ENCODE results near the gene PPP1CC. TPM values are rescaled to one million over a fixed set of nuclear protein-coding genes. Genes with fewer than 3 reads are reported as not detected.
A peak's percentile ranks its signal among the peaks of the same experiment; 100 is the strongest.
"Not testable (repeated sequence)": the region's sequence is repeated elsewhere in the genome, so short reads cannot be mapped to it uniquely, and the experiment has no call there.

Gene PPP1CC
- total RNA-seq, 1 experiment from 2014 or later = 143 TPM

DNA sequence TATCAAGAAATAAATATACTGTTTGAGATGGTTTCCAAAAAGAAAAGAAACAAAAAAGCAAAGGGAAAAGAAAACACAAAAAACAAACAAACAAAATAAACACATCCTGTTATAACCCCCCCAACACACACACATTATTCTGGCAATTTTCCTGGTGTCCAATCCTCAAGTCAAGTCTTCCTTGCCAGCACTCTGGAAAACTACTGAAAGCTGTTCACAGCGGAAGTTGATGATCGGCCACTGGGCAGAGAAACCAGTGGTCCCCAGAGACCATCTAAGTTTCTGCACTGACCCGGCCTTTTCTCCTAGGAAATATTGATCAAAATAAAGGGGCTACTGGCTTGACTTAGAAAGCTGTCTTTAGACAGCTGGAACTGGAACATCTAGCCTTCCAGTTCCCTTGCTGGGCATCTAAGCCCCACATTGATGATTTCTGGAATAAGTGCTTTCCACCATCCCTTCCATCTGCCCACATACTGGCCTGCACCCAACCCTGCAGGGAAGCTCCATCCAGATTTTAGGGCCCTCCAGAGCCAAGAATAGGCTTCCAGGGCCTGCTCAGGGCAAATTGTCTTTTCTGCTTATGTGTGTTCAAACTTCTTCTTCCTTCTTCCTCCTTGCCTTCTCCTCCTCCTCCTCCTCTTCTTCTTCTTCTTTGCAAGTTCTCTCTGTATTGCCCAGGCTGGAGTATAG lies 11.6 kb upstream of the PPP1CC start:
- DNase-seq (ENCODE audit: low read depth) = no peak

DNA sequence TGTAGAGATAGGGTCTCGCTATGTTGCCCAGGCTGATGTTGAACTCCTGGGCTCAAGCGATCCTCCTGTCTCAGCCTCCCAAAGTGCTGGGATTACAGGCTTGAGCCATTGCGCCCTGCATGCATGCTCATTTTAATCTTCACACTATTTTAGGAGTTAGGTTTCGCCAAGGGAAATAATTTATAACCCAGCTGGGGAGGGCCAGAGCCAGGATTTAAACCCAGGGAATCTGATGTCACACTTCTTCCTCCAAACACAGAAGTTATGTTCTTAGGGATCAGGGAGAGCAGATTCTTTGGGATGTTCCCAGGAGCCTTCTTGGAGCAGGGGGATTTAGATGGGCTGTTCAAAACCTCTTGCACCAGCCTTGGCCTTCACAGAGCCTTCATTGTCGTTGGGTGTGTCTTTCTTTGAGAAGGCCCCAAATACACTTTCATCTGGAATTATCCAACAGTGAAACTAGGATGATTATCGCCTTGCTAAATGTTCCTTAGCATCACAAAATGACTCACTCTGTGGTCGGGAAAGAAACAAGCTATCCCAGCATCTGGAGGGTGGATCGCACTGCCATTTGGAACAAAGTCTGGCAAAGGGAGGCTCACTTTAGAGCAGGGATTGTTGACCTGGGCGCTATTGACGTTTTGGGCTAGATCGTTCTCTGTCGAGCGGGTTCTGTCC lies 8.2 kb upstream of the PPP1CC start:
- peak; percentile 65 for DNase-seq (ENCODE audit: low read depth)

DNA sequence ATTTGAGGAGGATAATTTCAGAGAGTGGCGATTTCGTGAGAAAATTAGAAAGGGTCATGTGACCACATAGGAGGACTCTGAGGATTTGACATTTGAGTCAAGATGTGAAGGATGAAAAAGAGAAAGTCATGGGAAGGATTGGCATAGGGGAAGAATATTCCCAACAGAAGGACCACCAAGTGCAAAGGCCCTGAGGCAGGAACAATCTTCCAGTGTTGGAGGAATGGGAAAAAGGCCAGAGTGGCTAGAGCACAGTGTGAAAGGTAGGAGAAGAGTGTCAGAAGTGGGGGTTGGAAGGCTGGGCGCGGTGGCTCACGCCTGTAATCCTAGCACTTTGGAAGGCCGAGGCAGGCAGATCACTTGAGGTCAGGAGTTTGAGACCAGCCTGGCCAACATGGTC lies 3.9 kb upstream of the PPP1CC start:
- DNase-seq (ENCODE audit: low read depth) = no peak

DNA sequence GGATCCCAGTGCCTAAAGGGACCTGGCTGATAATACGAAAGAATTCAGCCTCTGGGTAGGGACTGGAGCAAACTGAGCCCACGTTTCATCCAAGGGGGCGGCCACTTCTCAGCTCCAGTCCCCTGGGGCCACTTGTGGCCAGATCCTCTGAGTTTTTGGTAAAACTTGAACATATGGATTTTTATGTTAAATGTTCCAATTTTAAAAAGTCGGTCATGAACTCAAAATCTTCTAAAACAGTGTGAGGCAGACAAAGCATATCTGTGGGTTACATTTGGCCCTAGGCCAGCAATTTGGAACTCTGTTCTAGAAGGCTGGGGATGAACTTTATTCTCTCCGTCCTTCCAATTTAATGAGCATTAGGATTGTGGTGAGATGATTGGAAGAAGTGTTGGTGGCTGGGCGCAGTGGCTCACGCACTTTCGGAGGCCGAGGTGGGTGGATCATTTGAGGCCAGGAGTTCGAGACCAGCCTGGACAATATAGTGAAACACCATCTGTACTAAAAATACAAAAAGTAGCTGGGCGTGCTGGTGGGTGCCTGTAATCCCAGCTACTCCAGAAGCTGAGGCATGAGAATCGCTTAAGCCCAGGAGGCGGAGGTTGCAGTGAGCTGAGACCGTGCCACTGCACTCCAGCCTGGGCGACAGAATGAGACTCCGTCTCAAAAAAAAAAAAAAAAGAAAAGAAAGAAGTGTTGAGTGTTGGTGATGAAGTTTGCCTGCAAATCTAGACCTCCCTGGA lies 3.0 kb upstream of the PPP1CC start:
- DNase-seq (ENCODE audit: low read depth) = no peak

DNA sequence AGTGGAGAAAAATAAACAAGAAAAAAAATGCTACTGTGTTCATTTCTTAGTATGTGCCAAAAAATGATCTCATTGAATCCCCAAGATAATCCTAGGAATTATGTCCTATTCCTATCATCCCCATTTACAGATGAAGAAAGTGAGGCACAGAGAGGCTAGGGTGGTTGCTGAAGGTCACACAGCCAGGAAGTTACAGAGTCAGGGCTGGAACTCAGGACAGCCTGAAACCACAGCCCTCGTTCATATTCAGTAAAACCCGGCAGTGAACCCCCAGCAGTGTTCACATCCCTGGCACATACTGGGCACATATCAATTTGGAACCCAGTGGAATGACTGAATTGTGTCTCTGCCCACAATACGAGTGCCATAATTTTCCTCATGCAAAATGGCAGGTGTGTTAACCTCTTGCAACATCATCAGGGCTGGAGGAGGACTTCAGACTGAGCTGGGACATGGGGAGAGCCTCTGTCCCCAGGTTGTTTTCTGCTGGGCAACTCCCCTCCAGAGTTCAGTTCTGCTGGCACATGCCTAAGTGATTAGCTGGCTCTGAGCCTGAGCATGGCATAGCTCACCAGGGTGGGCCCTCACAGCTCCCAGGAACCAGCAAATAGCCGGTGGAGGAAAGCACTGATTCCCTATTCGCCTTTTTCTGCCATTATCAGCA lies 2.0 kb upstream of the PPP1CC start:
- peak; percentile 63 for DNase-seq (ENCODE audit: low read depth)

DNA sequence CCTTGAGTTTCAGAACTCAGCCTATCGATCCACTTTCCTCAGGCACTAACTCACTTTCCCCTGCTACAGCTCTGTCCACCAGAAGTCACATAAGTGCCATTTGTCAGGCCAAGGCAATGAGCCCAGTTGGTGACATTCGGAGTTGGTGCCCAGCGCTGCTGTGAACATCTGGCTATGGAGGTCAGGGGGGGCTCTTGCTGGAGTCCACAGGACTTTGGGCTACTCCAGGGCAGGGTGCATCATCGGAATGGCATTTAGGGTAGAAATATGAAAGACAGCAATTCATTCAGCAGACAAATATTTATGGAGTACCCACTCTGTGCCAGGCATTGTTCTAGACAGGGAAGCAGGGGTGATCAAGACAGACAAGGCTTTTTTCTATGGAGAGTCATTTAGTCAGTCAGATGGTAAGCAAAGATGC lies 1.5 kb upstream of the PPP1CC start:
- DNase-seq (ENCODE audit: low read depth) = peak; percentile 68

DNA sequence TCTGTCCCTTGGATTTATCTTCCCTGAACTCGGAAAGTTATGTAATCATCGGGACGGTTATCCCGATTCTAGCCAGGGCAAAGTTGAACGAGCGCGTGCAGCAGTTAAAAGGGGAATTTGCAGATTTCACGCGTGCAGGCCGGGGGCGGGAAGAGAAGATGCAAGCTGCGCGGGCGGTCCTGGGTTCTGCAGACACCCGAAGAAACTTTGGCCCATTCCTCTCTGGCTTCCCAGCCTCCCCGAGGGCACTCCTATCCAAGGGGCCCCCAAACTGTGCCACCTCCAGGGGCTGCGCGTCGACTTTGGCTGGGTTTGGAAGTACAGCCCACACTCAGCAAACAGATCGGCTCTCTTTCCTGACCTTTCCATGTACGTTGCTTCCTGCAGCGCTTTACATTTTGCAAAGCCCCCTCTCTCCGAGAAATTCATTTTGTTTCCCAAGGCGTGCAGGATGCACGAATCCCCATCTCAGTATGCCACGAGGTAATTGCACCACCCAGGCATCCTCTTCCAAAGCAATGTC lies 941 bp upstream of the PPP1CC start:
- DNase-seq (ENCODE audit: low read depth) = peak; percentile 28

DNA sequence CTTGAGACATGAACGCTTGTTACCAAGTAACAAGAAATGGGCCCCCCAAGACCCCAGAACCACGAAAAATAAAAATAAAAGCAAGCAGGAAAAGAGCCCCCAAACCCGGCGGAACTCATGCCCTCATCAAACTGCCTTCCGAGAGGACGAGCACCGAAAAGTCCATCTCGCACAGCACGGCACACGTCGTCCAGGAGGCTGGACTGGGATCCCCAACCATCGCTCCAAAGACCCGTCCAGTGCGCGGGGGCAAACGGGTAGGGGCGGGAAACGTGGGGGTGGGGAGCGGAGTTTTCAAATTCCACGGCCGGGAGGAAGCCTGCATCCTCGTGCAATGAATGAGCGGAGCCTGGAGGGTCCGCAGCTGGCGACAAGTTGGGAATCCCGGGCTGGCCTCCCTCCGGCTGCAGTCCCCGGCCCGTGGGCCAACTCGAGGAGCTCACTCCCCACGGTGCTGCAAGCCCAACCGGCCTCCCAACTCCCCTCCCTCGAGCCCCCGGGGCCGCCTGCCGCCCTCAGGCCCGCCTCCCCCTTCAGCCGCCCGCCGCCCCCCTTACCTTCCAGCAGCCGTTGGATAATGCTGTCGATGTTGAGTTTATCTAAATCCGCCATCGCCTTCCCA lies 484 bp downstream of the PPP1CC start:
- DNase-seq (ENCODE audit: low read depth) = peak; percentile 22

DNA sequence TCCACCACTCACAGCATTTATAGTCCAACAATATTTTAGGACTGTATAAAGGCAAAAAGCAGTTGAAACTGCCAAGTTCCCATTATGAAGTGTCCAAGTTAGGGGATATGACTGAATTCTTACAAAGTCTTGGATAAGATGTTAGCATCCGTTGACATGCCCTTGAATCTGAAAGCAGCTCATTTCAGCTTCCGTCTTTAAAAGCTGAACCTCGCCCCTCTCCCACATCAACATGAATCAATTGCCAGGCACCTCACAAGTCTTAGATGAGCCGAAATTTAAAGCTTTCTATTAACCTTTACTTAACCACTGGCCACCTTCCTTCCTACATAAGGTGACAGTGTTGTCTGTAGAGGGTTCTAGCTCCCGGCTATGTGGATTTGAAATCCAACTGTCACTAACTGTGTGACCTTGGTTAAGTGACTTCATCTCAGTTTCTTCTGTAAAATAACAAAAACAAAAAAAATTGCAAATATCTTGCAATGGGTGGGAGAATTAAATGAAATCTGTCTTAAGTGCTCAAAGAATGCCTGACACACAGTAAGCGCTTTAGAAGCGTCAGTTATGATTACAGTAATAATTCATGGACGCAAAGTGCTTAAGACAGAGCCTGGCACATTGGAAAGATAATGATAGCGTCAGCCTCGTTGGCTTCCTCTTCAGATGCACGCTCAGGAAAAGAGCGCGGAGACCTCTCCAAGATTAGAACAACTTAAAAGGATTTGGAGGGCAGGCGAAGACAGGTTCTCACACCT lies 1.2 kb downstream of the PPP1CC start:
- peak; percentile 31 for DNase-seq (ENCODE audit: low read depth)

DNA sequence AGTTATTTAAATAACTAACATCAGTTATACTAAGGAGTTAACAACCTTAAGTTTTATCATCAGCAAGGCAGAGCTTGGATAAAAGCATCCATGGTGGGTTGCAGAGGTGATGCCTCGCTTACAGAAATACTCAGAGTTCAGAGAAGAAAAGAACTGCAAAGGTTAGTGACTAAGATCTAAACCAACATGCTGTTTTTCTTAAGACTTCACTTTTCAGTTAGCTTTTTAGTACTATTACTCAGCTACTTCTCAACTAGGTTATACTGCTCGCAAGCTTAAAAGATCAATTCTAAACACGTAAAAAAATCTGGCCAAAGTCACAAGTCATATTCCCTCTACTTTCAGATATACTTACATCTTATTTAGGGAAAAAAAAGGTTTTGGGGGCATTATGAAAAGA lies 2.8 kb downstream of the PPP1CC start:
- DNase-seq (ENCODE audit: low read depth) = no peak

DNA sequence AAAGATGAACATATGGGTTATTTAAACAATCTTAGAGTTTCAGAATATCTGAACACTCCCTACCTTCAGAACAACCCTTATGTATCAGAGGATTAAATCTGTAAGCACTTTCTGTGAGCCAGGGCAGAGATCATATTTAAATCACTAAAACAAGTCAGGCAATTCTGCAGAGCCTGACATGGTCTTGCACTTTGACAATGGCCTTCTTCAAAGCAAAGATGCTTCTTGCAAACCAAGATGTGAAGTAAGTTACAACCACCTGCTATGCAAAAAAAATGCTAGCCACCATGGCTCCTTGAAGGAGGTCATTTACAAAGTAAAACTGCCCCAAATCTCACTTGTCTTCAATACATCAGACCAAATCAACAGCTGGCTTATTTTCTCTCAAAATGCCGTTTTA lies 3.2 kb downstream of the PPP1CC start:
- DNase-seq (ENCODE audit: low read depth) = no peak

DNA sequence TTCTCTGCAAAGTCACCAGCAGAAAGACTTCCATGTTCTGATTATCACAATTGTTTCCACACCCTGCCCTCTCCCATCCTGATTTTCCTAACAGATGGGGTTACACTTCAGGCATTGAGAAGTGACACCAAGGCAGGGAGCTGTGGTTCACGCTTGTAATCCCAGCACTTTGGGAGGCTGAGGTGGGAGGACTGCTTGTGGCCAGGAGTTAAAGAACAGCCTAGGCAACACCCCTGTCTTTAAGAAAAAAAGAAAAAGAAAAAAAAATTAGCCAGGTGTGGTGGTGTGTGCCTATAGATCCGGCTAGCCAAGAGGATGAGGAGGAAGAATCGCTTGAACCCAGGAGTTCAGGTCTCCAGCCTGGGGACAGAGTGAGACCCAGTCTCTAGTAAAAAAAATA lies 5.2 kb downstream of the PPP1CC start:
- no peak for DNase-seq (ENCODE audit: low read depth)

DNA sequence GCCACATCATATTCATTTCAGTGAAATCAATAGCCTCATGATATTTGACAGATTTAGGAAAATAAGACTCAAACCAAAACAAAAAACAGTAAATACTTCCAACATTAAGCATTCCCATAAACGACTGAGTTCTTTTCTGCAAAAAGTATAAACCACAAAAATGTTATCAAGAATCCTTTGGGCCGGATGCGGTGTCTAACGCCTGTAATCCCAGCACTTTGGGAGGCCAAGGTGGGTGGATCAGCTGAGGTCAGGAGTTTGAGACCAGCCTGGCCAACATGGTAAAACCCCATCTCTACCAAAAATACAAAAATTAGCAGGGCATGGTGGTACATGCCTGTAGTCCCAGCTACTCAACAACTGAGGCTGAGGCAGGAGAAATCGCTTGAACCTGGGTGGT lies 5.7 kb downstream of the PPP1CC start:
- not testable (repeated sequence) for DNase-seq (ENCODE audit: low read depth)

DNA sequence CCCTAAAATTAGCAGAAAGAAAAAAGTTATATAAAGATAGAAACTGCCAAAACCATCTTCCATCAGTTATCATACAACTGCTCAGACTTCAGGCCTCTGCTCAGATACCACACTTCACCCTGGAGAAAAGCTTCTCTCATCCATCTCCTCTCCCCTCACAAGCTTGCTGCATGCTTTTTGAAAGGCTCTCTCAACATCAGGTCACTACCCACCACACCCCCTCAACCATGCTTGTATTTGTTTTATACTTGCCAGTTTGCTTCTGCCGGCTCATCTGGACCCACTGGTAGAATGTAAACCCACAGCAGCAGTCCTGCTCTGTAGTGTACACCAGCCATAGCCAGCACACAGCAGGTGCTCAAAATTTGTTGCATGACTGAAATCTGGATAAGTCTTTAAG lies 8.8 kb downstream of the PPP1CC start:
- DNase-seq (ENCODE audit: low read depth) = no peak

DNA sequence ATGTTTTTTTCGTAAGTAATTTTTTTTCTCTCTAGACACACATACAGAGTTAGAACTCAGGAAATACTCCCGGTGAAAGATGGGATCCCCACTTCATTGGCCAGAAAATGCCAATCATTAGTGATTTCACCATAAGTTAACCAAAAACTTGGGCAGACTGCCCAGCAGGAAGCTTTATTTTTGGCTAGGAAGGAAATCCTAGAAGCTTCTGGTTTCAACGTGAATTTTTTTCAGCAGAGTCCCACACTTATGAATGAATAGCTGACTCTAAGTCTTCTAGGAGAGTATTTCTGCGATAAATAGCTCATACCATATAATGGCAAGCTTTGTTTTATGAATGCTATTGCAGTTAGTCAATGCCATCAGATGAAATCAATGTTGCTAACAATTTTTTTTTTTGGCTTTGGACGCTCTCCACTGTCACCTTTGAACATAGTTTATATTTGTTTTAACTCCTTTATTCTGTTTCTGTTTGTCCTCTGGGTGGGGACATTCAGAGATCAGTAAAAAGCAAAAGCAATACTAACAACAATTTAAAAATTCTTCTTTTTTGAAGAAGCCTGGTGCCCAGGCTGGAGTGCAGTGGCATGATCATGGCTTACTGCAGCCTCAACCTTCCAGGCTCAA lies 9.5 kb downstream of the PPP1CC start:
- DNase-seq (ENCODE audit: low read depth) = no peak

DNA sequence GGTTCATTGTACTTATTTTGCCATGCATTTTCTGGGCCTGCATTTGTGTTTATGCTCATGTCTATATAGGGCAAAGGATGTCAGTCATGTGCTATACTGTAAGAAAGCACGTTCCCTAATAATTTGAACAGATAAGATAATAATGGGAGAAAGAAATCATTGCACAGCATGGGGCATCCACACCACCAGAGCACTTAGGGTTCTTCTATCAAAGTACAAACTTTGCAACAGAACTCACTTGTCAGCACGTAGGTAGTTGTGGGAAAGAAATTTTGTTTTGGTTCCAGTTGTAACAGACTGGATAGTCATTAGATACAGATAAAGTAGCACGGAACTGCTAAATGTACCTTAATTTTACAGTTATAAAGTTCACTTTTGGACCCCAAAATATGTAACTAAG lies 10.1 kb downstream of the PPP1CC start:
- DNase-seq (ENCODE audit: low read depth) = no peak

DNA sequence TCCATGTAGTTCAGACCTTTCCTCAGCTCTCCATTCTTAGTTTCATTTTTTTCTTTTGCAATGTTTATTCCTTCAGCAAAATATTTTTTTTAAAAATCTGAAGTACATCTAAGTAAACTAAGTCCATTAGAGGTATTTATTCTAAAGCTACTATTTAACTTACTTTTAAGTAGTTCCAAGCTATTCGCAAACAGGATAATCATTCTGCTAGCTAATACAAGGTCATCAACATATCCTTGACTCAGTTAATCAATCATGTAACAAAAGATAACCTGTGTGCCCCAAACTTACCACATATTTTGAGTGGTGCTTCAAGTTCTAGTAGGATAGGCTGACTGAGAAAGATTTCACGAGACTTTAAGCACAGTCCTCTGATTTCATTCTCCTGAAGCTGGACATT lies 11.2 kb downstream of the PPP1CC start:
- DNase-seq (ENCODE audit: low read depth) = no peak

DNA sequence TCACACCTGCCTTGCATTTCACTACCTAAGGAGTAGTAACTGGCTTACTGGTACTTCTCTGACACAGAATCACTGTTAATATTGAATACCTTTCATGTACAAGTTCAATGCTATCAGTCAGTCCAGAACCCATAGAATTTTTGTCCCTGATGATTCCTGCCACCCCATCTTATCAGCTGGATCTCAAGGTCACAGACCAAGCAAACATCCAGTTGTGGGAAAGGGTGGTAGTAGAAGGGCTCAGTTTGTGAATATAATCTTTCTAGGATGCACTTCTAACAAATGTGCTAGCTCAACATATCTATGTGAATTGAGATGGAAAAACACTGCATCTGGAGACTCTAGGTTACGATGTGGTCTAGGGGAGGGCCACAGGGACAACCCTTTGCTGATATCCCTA lies 14.1 kb downstream of the PPP1CC start:
- DNase-seq (ENCODE audit: low read depth) = no peak

DNA sequence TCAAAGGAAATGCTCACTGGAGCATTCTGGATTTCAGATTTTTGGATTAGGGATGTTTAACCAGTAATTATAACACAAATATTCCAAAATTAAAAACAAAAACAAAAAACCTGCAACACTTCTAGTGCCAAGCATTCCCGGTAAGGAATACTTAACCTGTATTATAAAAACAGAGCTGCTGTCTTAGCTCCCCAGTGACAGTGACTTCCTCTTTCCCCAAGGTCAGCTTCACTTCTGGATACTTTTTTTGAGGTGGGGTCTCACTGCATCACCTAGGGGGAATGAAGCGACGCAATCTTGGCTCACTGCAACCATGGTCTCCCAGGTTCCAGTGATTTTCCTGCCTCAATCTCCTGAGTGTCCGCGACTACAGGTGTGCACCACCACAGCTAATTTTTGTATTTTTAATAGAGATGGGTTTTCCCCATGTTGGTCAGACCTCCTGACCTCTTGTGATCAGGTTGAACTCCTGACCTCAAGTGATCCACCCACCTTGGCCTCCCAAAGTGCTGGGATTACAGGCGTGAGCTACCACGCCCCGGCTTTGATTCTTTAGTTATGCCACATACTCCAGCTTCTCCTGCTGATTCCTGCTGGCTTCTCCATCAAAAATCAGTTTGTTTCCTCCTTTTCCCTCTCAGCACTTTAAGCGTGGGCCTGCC lies 15.9 kb downstream of the PPP1CC start:
- DNase-seq (ENCODE audit: low read depth) = no peak

DNA sequence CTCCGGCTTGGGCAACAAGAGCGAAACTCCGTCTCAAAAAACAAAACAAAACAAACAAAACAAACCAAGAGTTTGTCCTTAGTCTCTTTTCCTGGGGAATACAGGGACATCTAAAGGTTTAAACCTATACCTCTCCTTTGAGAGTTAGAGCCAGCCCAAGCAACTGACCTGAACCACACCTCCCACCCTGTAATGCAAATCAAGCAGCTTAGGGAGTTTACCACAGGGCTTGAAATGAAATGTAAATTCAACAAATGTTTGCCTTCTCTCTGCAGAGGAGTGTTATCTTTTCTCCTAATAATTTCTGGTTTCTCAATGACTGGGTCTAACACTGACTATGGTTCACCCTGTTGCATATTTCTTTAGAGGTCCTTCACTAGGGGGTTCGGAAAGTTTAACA lies 16.7 kb downstream of the PPP1CC start:
- DNase-seq (ENCODE audit: low read depth) = no peak
